ENCODE measurements around the gene ZBTB42.

GRCh38 chr14:104779776-104780512, 21.0 kb upstream of the ZBTB42 start:
- TF ChIP-seq CTCF (conservative IDR thresholded peaks at IDR 0.05) (no peak), ZFX (IDR thresholded peaks at IDR 0.05) (no peak)
